ENCODE measurements around the gene IL15RA. TPM values are rescaled to one million over a fixed set of nuclear protein-coding genes. Genes with fewer than 3 reads are reported as not detected.
"Not testable (repeated sequence)": the region's sequence is repeated elsewhere in the genome, so short reads cannot be mapped to it uniquely, and the experiment has no call there.

The IL15RA gene
- polyA plus RNA-seq, 4 donors, result 1.8 to 2.4 (median 2.2) TPM

- no peak for DNase-seq (ENCODE audit: low read depth in 4 of 4, low spot score in 2 of 4)
These were observed 23.7 kb downstream of the IL15RA start for GRCh38 chr10:5953676-5954075.

GRCh38 chr10:5952731-5953385 lies 24.5 kb downstream of the IL15RA start:
- no peak for DNase-seq (ENCODE audit: low read depth in 4 of 4, low spot score in 2 of 4)

- no peak for DNase-seq (ENCODE audit: low read depth in 4 of 4, low spot score in 2 of 4)
These were observed 25.5 kb downstream of the IL15RA start for GRCh38 chr10:5951721-5952407.

- no peak for DNase-seq (ENCODE audit: low read depth in 4 of 4, low spot score in 2 of 4)
These were observed 26.1 kb downstream of the IL15RA start for GRCh38 chr10:5951167-5951711.

GRCh38 chr10:5949009-5949759 lies 28.2 kb downstream of the IL15RA start:
- DNase-seq (ENCODE audit: low read depth in 4 of 4, low spot score in 2 of 4), result no peak

GRCh38 chr10:5948208-5948585 lies 29.1 kb downstream of the IL15RA start:
- no peak for DNase-seq (ENCODE audit: low read depth in 4 of 4, low spot score in 2 of 4)

- no peak for DNase-seq (ENCODE audit: low read depth in 4 of 4, low spot score in 2 of 4)
These were observed 29.7 kb downstream of the IL15RA start for GRCh38 chr10:5947471-5948207.

- no peak for DNase-seq (ENCODE audit: low read depth in 4 of 4, low spot score in 2 of 4)
These were observed 30.6 kb downstream of the IL15RA start for GRCh38 chr10:5946786-5947185.

- DNase-seq (ENCODE audit: low read depth in 4 of 4, low spot score in 2 of 4), result not testable (repeated sequence)
These were observed 30.9 kb downstream of the IL15RA start for GRCh38 chr10:5946419-5946775.

GRCh38 chr10:5945561-5946418 lies 31.6 kb downstream of the IL15RA start:
- no peak for DNase-seq (ENCODE audit: low read depth in 4 of 4, low spot score in 2 of 4)

- no peak for DNase-seq (ENCODE audit: low read depth in 4 of 4, low spot score in 2 of 4)
These were observed 32.2 kb downstream of the IL15RA start for GRCh38 chr10:5945190-5945509.

GRCh38 chr10:5944389-5945189 lies 32.8 kb downstream of the IL15RA start:
- peak; percentile 63 to 85 (median 74) for DNase-seq (ENCODE audit: low read depth in 4 of 4, low spot score in 2 of 4)

GRCh38 chr10:5943536-5943935 lies 33.8 kb downstream of the IL15RA start:
- no peak for DNase-seq (ENCODE audit: low read depth in 4 of 4, low spot score in 2 of 4)

GRCh38 chr10:5942474-5942873 lies 34.9 kb downstream of the IL15RA start:
- no peak for DNase-seq (ENCODE audit: low read depth in 4 of 4, low spot score in 2 of 4)

- DNase-seq (ENCODE audit: low read depth in 4 of 4, low spot score in 2 of 4), result no peak
These were observed 35.3 kb downstream of the IL15RA start for GRCh38 chr10:5942001-5942400.

- DNase-seq (ENCODE audit: low read depth in 4 of 4, low spot score in 2 of 4), result no peak
These were observed 35.8 kb downstream of the IL15RA start for GRCh38 chr10:5941579-5941978.

GRCh38 chr10:5940807-5941218 lies 36.5 kb downstream of the IL15RA start:
- no peak for DNase-seq (ENCODE audit: low read depth in 4 of 4, low spot score in 2 of 4)

GRCh38 chr10:5938291-5938690 lies 39.1 kb downstream of the IL15RA start:
- DNase-seq (ENCODE audit: low read depth in 4 of 4, low spot score in 2 of 4), result no peak

- no peak for DNase-seq (ENCODE audit: low read depth in 4 of 4, low spot score in 2 of 4)
These were observed 40.3 kb downstream of the IL15RA start for GRCh38 chr10:5937016-5937415.
